B cell (primary cell): ENCODE measurements around the gene SUSD3. TPM values are rescaled to one million over a fixed set of nuclear protein-coding genes. Genes with fewer than 3 reads are reported as not detected.

Experiments used
- ATAC-seq: fragments of 200-7000 bp; cut with Tn5 transposase; one replicate; pipeline ENCODE4 v1.10.0; 2021; ENCODE audit warnings: low read depth, mild to moderate bottlenecking, moderate number of reproducible peaks, moderate library complexity
- CTCF ChIA-PET: fragments of 350-600 bp; sonication (Branson Sonifier 250); formaldehyde crosslinking; loops from one replicate; lab custom pipeline; 2021; ENCODE audit warnings: antibody characterized with exemption, inconsistent platforms; lab: Charles Lee
- POLR2A ChIA-PET: fragments of 350-600 bp; sonication (Branson Sonifier 250); formaldehyde crosslinking; loops from one replicate; lab custom pipeline; 2021; ENCODE audit warnings: antibody characterized with exemption; lab: Charles Lee
- DNase-seq: peaks from one replicate; pipeline ENCODE4 v3.0.0; 2013
- H2AFZ ChIP-seq: 2 replicates; pipeline ENCODE4 v1.6.1; 2012; ENCODE audit warnings: mild to moderate bottlenecking, low read depth, low read length; ENCODE audit not compliant: insufficient read depth, poor library complexity, severe bottlenecking
- H3K27ac ChIP-seq, 2 donors: 1 replicate in 1 of 2; 2 replicates in 1 of 2; pipeline ENCODE4 v1.5.1; 2012 to 2013; ENCODE audit warnings: low read length in 2 of 2, mild to moderate bottlenecking in 2 of 2, moderate library complexity in 1 of 2
- H3K27me3 ChIP-seq, 4 experiments: fragments of 200-600 bp in 1 of 4; sonication (generic) in 1 of 4; replicated peaks in 1 of 4; 1 replicate in 2 of 4; 2 replicates in 2 of 4; pipeline versions ENCODE4 v1.6.1 to v1.7.0; 2013 to 2016; ENCODE audit warnings: low read length in 3 of 4, mild to moderate bottlenecking in 2 of 4, mixed read lengths in 1 of 4, moderate library complexity in 1 of 4; ENCODE audit not compliant: insufficient read depth in 4 of 4, control insufficient read depth in 3 of 4; ENCODE audit errors: control extremely low read depth in 1 of 4
- H3K36me3 ChIP-seq, 2 experiments: replicated peaks in 1 of 2; 1 replicate in 1 of 2; 2 replicates in 1 of 2; pipeline versions ENCODE4 v1.6.1 to v1.7.1; 2013; ENCODE audit warnings: low read length in 1 of 2; ENCODE audit not compliant: insufficient read depth in 2 of 2, control insufficient read depth in 1 of 2; ENCODE audit errors: control extremely low read depth in 1 of 2, extremely low read depth in 1 of 2
- H3K4me1 ChIP-seq, 2 donors: fragments of 200-600 bp in 1 of 2; sonication (generic) in 1 of 2; 1 replicate in 1 of 2; 2 replicates in 1 of 2; pipeline versions ENCODE4 v1.5.1 to v1.6.1; 2013 to 2017; ENCODE audit warnings: low read length in 2 of 2; ENCODE audit not compliant: control insufficient read depth in 2 of 2, insufficient read depth in 2 of 2
- H3K4me2 ChIP-seq: replicated peaks from 2 replicates; pipeline ENCODE3; 2012; ENCODE audit warnings: mild to moderate bottlenecking, low read depth, low read length; ENCODE audit not compliant: poor library complexity, severe bottlenecking
- H3K4me3 ChIP-seq, 5 experiments: fragments of 200-600 bp in 1 of 5; sonication (generic) in 1 of 5; 1 replicate in 3 of 5; 2 replicates in 2 of 5; pipeline versions ENCODE4 v1.5.1 to v1.7.0; 2011 to 2016; ENCODE audit warnings: low read length in 4 of 5, mild to moderate bottlenecking in 4 of 5, low read depth in 2 of 5, control low read depth in 1 of 5, moderate library complexity in 1 of 5; ENCODE audit not compliant: insufficient read depth in 1 of 5; ENCODE audit errors: control extremely low read depth in 1 of 5, extremely low read depth in 1 of 5
- H3K79me2 ChIP-seq: fragments of 200-600 bp; sonication (generic); one replicate; pipeline ENCODE4 v1.6.0; 2016; ENCODE audit warnings: low read length; ENCODE audit not compliant: control insufficient read depth, insufficient read depth
- H3K9ac ChIP-seq: fragments of 200-600 bp; sonication (generic); 2 replicates; pipeline ENCODE4 v1.6.1; 2017; ENCODE audit warnings: mild to moderate bottlenecking, low read length, moderate library complexity
- H3K9me3 ChIP-seq, 3 donors: one replicate each; pipeline versions ENCODE4 v1.6.1 to v1.7.1; 2013; ENCODE audit warnings: low read length in 2 of 3; ENCODE audit not compliant: control insufficient read depth in 2 of 3, insufficient read depth in 1 of 3; ENCODE audit errors: control extremely low read depth in 1 of 3
- H4K20me1 ChIP-seq: 2 replicates; pipeline ENCODE4 v1.6.0; 2012; ENCODE audit warnings: mild to moderate bottlenecking, low read length; ENCODE audit not compliant: insufficient read depth, control insufficient read depth, poor library complexity, severe bottlenecking
- H3K27ac Mint-ChIP-seq: one replicate; pipeline ENCODE4 v1.8.0; 2021; ENCODE audit warnings: mixed read lengths
- H3K27me3 Mint-ChIP-seq: one replicate; pipeline ENCODE4 v1.8.0; 2021; ENCODE audit warnings: mixed read lengths
- H3K4me1 Mint-ChIP-seq: one replicate; pipeline ENCODE4 v1.8.0; 2021; ENCODE audit warnings: mixed read lengths
- H3K4me3 Mint-ChIP-seq: one replicate; pipeline ENCODE4 v1.8.0; 2021; ENCODE audit warnings: mixed read lengths
- H3K9me3 Mint-ChIP-seq: one replicate; pipeline ENCODE4 v1.8.0; 2022; ENCODE audit warnings: mixed read lengths; ENCODE audit not compliant: insufficient read depth
- CTCF ChIP-seq: fragments of 200-600 bp; IDR thresholded peaks from one replicate; pipeline ENCODE4 v1.8.0; 2022; ENCODE audit warnings: antibody characterized with exemption, mild to moderate bottlenecking
- EZH2 ChIP-seq: IDR thresholded peaks from 2 replicates; pipeline ENCODE4 v1.6.1; 2012; ENCODE audit warnings: borderline replicate concordance, low read depth, mild to moderate bottlenecking, moderate library complexity, low read length; ENCODE audit not compliant: insufficient read depth, poor library complexity, severe bottlenecking
- WGBS: methylation state at CpG from one replicate; pipeline ENCODE4 v1.1.5; 2013; ENCODE audit warnings: missing lambda C conversion rate; ENCODE audit not compliant: insufficient coverage; 5-methylcytosine and 5-hydroxymethylcytosine counted together
- intact Hi-C: fragments of 100-400 bp; cut with micrococcal nuclease; formaldehyde crosslinking; loops from one replicate; pipeline ENCODE4 v1.10.0; 2022
- polyA plus RNA-seq: library from polyadenylated mRNA; depleted of rRNA; stranded (reverse); fragments of >200 nt; gene quantifications from 2 replicates; pipeline ENCODE4 v1.2.3, GENCODE V29; 2012
- total RNA-seq, 2 donors: library from RNA; stranded (reverse); fragments of 120-200 nt in 1 of 2; gene quantifications; 1 replicate in 1 of 2; 2 replicates in 1 of 2; pipeline versions ENCODE4 v1.2.3 to v1.2.4, GENCODE V29; 2013 to 2022

The SUSD3 gene
- total and polyA plus RNA-seq, 2 donors (not counting 1 experiment from before 2014, with no cell fraction given) = 41.0 to 85.0 TPM

GRCh38 chr9:93111371-93112115, 53.0 kb downstream of the SUSD3 start:
- ChIA-PET POLR2A (no interaction called here), CTCF (interaction anchor here (0.8 to 5.6 kb wide), 5 partner anchors 8 to 191 kb away, joined by 3 to 53 read pairs (median 6); no protein-coding TSS in a partner anchor)
- TF ChIP-seq CTCF = no peak
- no peak for TF ChIP-seq EZH2
- Mint-ChIP-seq H3K4me3 (no peak overlapping the region), H3K9me3 (no peaks in the 10 kb centered on the region), H3K4me1 (peaks cover 30% of the 10 kb centered on the region), H3K27ac (no peak overlapping the region), H3K27me3 (no peaks in the 10 kb centered on the region)
- ATAC-seq = no peak
- intact Hi-C loops = no loop called here
- H3K4me1 ChIP-seq = peaks cover 21 to 29% of the 10 kb centered on the region in 2 donors
- peak overlapping the region; percentile 27 for H3K4me2 ChIP-seq
- no peak overlapping the region for H3K4me3 ChIP-seq
- H3K27me3 ChIP-seq = no peaks in the 10 kb centered on the region
- no peak overlapping the region for H3K9ac ChIP-seq
- peaks cover 32% of the 10 kb centered on the region for H3K79me2 ChIP-seq
- DNase-seq = no peak
- peaks cover 0 to 11% of the 10 kb centered on the region in 2 experiments for H3K36me3 ChIP-seq
- no peak overlapping the region for H3K27ac ChIP-seq
- WGBS = 48% methylated on average over 18 of the region's 18 CpGs
- no peak overlapping the region for H2AFZ ChIP-seq
- peaks cover 5% of the 10 kb centered on the region for H4K20me1 ChIP-seq
- H3K9me3 ChIP-seq = no peaks in the 10 kb centered on the region
